Measurements from ENCODE around the gene TNP2. TPM values are rescaled to one million over a fixed set of nuclear protein-coding genes. Genes with fewer than 3 reads are reported as not detected.

The TNP2 gene
- total and polyA plus RNA-seq, 2 of the 4 experiments (the other 2 are of a cell fraction): not detected

GRCh38 chr16:11224096-11224893, 44.8 kb downstream of the TNP2 start:
- Histone ChIP-seq H4K5ac (ENCODE audit: low read depth, low read length) (no peak overlapping the region), H3K9ac (ENCODE audit: low read depth, low read length) (no peak overlapping the region), H3K14ac (replicated peaks; ENCODE audit: low read depth, low read length) (no peak overlapping the region), H3K23ac (ENCODE audit: low read depth, low read length) (no peak overlapping the region), H4K20me1 (ENCODE audit: insufficient read depth, low read length) (no peaks in the 10 kb centered on the region), H2AK9ac (replicated peaks; ENCODE audit: low read depth, low read length, poor library complexity) (no peak overlapping the region), H3K27me3 (ENCODE audit: control insufficient read depth, insufficient read depth, low read length) (no peaks in the 10 kb centered on the region; the same call in 1 of the 2 replicates), H3K18ac (ENCODE audit: low read depth, low read length) (no peak overlapping the region), H4K8ac (ENCODE audit: low read depth in 2 of 2, low read length in 2 of 2) (no peak overlapping the region), H2AFZ (replicated peaks; ENCODE audit: low read length, poor library complexity) (no peak overlapping the region), H3K36me3 (ENCODE audit: control insufficient read depth, insufficient read depth, low read length) (no peaks in the 10 kb centered on the region), H2BK20ac (ENCODE audit: low read depth, low read length) (no peak overlapping the region), H3K79me1 (ENCODE audit: low read depth in 1 of 2, low read length in 2 of 2) (no peaks in the 10 kb centered on the region), H3K27ac (ENCODE audit: insufficient read depth, low read length) (no peak overlapping the region), H3K9me3 (ENCODE audit: control insufficient read depth, insufficient read depth, low read length) (no peaks in the 10 kb centered on the region; the same call in 1 of the 2 replicates), H4K91ac (ENCODE audit: insufficient read depth, low read depth, low read length) (no peak overlapping the region), H3K4me3 (ENCODE audit: insufficient read depth, low read depth, low read length) (no peak overlapping the region), H2AK5ac (ENCODE audit: low read depth, low read length) (no peak overlapping the region), H3K4me2 (ENCODE audit: low read depth, low read length) (no peak overlapping the region), H2BK15ac (ENCODE audit: low read depth, low read length) (no peak overlapping the region), H3K9me1 (ENCODE audit: insufficient read depth, low read length) (no peaks in the 10 kb centered on the region), H2BK5ac (ENCODE audit: low read depth, low read length, poor library complexity, severe bottlenecking) (no peak overlapping the region), H3K4ac (ENCODE audit: low read depth, low read length) (no peak overlapping the region), H2BK120ac (ENCODE audit: low read depth, low read length) (no peak overlapping the region), H3K4me1 (ENCODE audit: control insufficient read depth, insufficient read depth, low read length) (0 out of 2 replicates have a peak, but pooled peaks cover 2% of the 10 kb centered on the region), H3K56ac (ENCODE audit: extremely low read depth, insufficient read depth, low read length) (no peak overlapping the region)
- dilution Hi-C loops (cut with HindIII; ENCODE audit: low sequenced_read_pairs, unreplicated experiment) (no loop called here), in situ Hi-C loops (cut with MboI; ENCODE audit: low sequenced_read_pairs) (no loop called here), intact Hi-C loops (cut with micrococcal nuclease) (no loop called here)
- no TSS peak for BruUV-seq (replicated peaks)
- WGBS, 2 experiments (ENCODE audit: extremely low coverage in 2 of 2, insufficient read length in 1 of 2): 79% methylated on average over 7 of the region's 24 CpGs; no CpG with 5 or more reads in 1 of the 2 experiments
- ChIA-PET CTCF (no interaction called here), POLR2A (ENCODE audit: unreplicated experiment) (no interaction called here)
- no peak for ATAC-seq (ENCODE audit: low read depth)
- no peak for DNase-seq
- TF ChIP-seq RFX5 (IDR thresholded peaks at IDR 0.05; ENCODE audit: low read depth, low read length): no peak
- no peak for TF ChIP-seq MAZ (IDR thresholded peaks at IDR 0.05; ENCODE audit: borderline replicate concordance, low read depth, low read length)
- no peak for TF ChIP-seq MAFK (IDR thresholded peaks at IDR 0.05; ENCODE audit: low read depth, low read length)
- TF ChIP-seq SMC3 (IDR thresholded peaks at IDR 0.05; ENCODE audit: low read depth, low read length): no peak
- no peak for TF ChIP-seq CEBPB (IDR thresholded peaks at IDR 0.05; ENCODE audit: low read depth, low read length)
- TF ChIP-seq ELK1 (IDR thresholded peaks at IDR 0.05; ENCODE audit: borderline replicate concordance, low read depth, low read length): no peak
- TF ChIP-seq RCOR1 (IDR thresholded peaks at IDR 0.05; ENCODE audit: insufficient replicate concordance, low read length): no peak
- no peak for TF ChIP-seq POLR2A (IDR thresholded peaks at IDR 0.05; ENCODE audit: low read depth, low read length)
- no peak for TF ChIP-seq BHLHE40 (IDR thresholded peaks at IDR 0.05; ENCODE audit: low read depth, low read length)
- TF ChIP-seq CHD1 (IDR thresholded peaks at IDR 0.05; ENCODE audit: low read depth, low read length): no peak
- TF ChIP-seq FOS (IDR thresholded peaks at IDR 0.05; ENCODE audit: low read depth, low read length): no peak
- no peak for TF ChIP-seq MXI1 (IDR thresholded peaks at IDR 0.05; ENCODE audit: borderline replicate concordance, low read depth, low read length)
- TF ChIP-seq CTCF (conservative IDR thresholded peaks at IDR 0.05; ENCODE audit: low read depth, low read length): no peak
- TF ChIP-seq NFE2L2 (IDR thresholded peaks at IDR 0.05; ENCODE audit: low read depth, low read length): no peak
- TF ChIP-seq USF2 (IDR thresholded peaks at IDR 0.05; ENCODE audit: low read depth, low read length): no peak
